HL-60/S4 (cell line): ENCODE data around the gene FUBP3.

Source experiments
- in situ Hi-C: fragments of 300-500 bp; cut with MboI; formaldehyde crosslinking; loops from 2 replicates; pipeline ENCODE4 v1.14.3; 2022; ENCODE audit warnings: low sequenced_read_pairs

The FUBP3 gene

GRCh38 chr9:130606887-130607600 lies 27.7 kb downstream of the FUBP3 start:
- in situ Hi-C loops = no loop called here

- in situ Hi-C loops = no loop called here
These were observed 28.5 kb downstream of the FUBP3 start for GRCh38 chr9:130607640-130608420.

- in situ Hi-C loops = no loop called here
These were observed 29.3 kb downstream of the FUBP3 start for GRCh38 chr9:130608554-130609134.

- in situ Hi-C loops = no loop called here
These were observed 29.8 kb downstream of the FUBP3 start for GRCh38 chr9:130609163-130609562.

- in situ Hi-C loops = no loop called here
These were observed 31.7 kb downstream of the FUBP3 start for GRCh38 chr9:130610862-130611707.

GRCh38 chr9:130616451-130616850 lies 37.1 kb downstream of the FUBP3 start:
- in situ Hi-C loops = no loop called here

- in situ Hi-C loops = no loop called here
These were observed 44.1 kb downstream of the FUBP3 start for GRCh38 chr9:130623466-130623865.

- in situ Hi-C loops = no loop called here
These were observed 44.8 kb downstream of the FUBP3 start for GRCh38 chr9:130624154-130624553.

- in situ Hi-C loops = no loop called here
These were observed 47.0 kb downstream of the FUBP3 start for GRCh38 chr9:130626249-130626996.

- in situ Hi-C loops = no loop called here
These were observed 47.7 kb downstream of the FUBP3 start for GRCh38 chr9:130627051-130627450.

GRCh38 chr9:130627896-130628792 lies 48.8 kb downstream of the FUBP3 start:
- in situ Hi-C loops = no loop called here

- in situ Hi-C loops = no loop called here
These were observed 50.2 kb downstream of the FUBP3 start for GRCh38 chr9:130629443-130630070.

- in situ Hi-C loops = no loop called here
These were observed 50.7 kb downstream of the FUBP3 start for GRCh38 chr9:130630071-130630450.

GRCh38 chr9:130630506-130631330 lies 51.3 kb downstream of the FUBP3 start:
- in situ Hi-C loops = no loop called here

- in situ Hi-C loops = no loop called here
These were observed 52.1 kb downstream of the FUBP3 start for GRCh38 chr9:130631331-130632080.

- in situ Hi-C loops = no loop called here
These were observed 52.8 kb downstream of the FUBP3 start for GRCh38 chr9:130632081-130632710.

GRCh38 chr9:130632841-130633240 lies 53.5 kb downstream of the FUBP3 start:
- in situ Hi-C loops = no loop called here
